Measurements from ENCODE around the gene SLC6A3.

DNA sequence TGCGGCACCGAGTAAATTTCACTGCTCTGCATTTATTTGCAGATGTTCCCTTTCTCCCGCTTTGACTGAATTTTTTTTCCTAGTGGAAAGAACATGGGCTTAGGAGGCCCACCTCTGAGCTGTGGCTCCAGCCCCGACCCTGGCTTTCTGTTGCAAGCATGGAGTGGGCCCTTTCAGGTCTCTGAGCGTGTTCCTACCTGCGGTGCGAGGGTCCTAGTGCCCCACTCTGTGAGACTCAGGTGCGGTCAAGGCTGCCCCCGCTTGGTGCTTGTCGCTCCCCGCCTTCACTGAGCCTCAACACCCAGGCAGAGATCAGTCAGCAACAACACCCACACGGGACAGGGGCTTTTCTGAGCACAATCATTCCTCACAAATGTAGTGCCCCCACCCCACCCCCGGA is 32.0 kb downstream of the SLC6A3 start:
- TF ChIP-seq, protein P1, sequence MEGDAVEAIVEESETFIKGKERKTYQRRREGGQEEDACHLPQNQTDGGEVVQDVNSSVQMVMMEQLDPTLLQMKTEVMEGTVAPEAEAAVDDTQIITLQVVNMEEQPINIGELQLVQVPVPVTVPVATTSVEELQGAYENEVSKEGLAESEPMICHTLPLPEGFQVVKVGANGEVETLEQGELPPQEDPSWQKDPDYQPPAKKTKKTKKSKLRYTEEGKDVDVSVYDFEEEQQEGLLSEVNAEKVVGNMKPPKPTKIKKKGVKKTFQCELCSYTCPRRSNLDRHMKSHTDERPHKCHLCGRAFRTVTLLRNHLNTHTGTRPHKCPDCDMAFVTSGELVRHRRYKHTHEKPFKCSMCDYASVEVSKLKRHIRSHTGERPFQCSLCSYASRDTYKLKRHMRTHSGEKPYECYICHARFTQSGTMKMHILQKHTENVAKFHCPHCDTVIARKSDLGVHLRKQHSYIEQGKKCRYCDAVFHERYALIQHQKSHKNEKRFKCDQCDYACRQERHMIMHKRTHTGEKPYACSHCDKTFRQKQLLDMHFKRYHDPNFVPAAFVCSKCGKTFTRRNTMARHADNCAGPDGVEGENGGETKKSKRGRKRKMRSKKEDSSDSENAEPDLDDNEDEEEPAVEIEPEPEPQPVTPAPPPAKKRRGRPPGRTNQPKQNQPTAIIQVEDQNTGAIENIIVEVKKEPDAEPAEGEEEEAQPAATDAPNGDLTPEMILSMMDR (conservative IDR thresholded peaks at IDR 0.05; ENCODE audit: low read length) = no peak
- TF ChIP-seq EZH2phosphoT487 (IDR thresholded peaks at IDR 0.05; ENCODE audit: borderline replicate concordance) = no peak
